Epithelial cell of esophagus (primary cell): ENCODE measurements around the gene TOR2A.

Experiments used
- DNase-seq: peaks from one replicate; pipeline ENCODE4 v3.0.0; 2010; ENCODE audit warnings: low read depth
- H3K4me3 ChIP-seq: 2 replicates; pipeline ENCODE4 v1.5.1; 2011; ENCODE audit warnings: mild to moderate bottlenecking, low read length, control low read depth
- CTCF ChIP-seq: IDR thresholded peaks from 2 replicates; pipeline ENCODE4 v1.5.1; 2011; ENCODE audit warnings: low read depth, mild to moderate bottlenecking, low read length, control low read depth, inconsistent platforms; ENCODE audit not compliant: insufficient read depth; ENCODE audit errors: missing control alignments

Gene TOR2A

DNA sequence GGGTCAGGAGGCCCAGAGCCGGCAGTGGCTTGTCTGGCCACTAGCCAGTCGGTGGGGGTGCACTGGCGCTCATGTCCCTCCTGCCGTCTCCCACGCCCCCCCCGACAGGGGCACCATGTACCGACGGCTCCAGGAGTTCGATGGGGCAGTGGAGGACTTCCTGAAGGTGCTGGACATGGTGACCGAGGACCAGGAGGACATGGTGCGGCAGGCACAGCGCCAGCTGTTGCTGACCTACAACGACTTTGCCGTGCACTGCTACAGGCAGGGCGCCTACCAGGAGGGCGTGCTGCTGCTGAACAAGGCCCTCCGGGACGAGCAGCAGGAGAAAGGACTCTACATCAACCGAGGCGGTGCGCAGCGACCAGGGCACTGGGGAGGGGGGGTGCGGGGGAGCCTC, 11.1 kb downstream of the TOR2A start:
- no peak for TF ChIP-seq CTCF
- no peak overlapping the region for H3K4me3 ChIP-seq
- DNase-seq = no peak

DNA sequence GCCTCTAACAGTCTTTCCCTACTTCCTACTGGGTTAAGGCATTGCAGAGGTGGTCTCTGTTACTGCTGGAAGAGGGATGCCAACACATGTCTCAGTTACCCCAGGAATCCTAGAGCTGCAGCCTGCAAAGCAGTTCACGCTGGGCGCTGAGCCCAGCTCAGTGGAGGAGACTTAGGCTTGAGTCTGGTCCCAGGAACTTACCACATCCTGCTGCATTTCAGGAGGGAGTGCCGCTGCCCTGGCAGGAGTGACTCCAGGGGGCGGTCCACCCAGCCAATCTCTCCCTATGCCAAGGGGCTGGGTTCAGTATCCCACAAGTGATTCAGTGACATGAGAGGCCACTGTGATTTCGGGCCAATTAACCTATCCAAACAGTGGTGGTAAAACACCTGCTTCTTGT, 11.7 kb downstream of the TOR2A start:
- no peak overlapping the region for H3K4me3 ChIP-seq
- DNase-seq = no peak
- TF ChIP-seq CTCF = no peak

- no peak for TF ChIP-seq CTCF
- no peak overlapping the region for H3K4me3 ChIP-seq
- DNase-seq = no peak
Measured at GRCh38 chr9:127723013-127723412, 12.1 kb downstream of the TOR2A start.

GRCh38 chr9:127722055-127722745, 12.9 kb downstream of the TOR2A start:
- no peak overlapping the region for H3K4me3 ChIP-seq
- TF ChIP-seq CTCF = no peak
- no peak for DNase-seq

- no peak overlapping the region for H3K4me3 ChIP-seq
- DNase-seq = peak; percentile 79
- peak; percentile 3 for TF ChIP-seq CTCF
Measured at GRCh38 chr9:127721391-127721821, 13.7 kb downstream of the TOR2A start.

- TF ChIP-seq CTCF = no peak
- no peak overlapping the region for H3K4me3 ChIP-seq
- no peak for DNase-seq
Measured at GRCh38 chr9:127720865-127721227, 14.2 kb downstream of the TOR2A start.
